ENCODE results near the gene MINDY1.

Gene MINDY1

GRCh38 chr1:151012684-151013471 is 6.2 kb upstream of the MINDY1 start:
- no peak for DNase-seq (ENCODE audit: low read depth in 1 of 2, low spot score in 1 of 2)

GRCh38 chr1:151011154-151011850 is 4.6 kb upstream of the MINDY1 start:
- DNase-seq (ENCODE audit: low read depth in 1 of 2, low spot score in 1 of 2) = no peak

GRCh38 chr1:151010346-151010726 is 3.6 kb upstream of the MINDY1 start:
- no peak for DNase-seq (ENCODE audit: low read depth in 1 of 2, low spot score in 1 of 2)

GRCh38 chr1:151009674-151010345 is 3.1 kb upstream of the MINDY1 start:
- DNase-seq (ENCODE audit: low read depth in 1 of 2, low spot score in 1 of 2) = no peak

GRCh38 chr1:151009206-151009587 is 2.5 kb upstream of the MINDY1 start:
- DNase-seq (ENCODE audit: low read depth in 1 of 2, low spot score in 1 of 2) = no peak

GRCh38 chr1:151008244-151009205 is 1.8 kb upstream of the MINDY1 start, which contains the start of gene PRUNE1:
Gene PRUNE1 (plus strand): TSS chr1:151008449. CDS start chr1:151008633, 184 bp downstream.
- peak; percentile 86 to 91 for DNase-seq (ENCODE audit: low read depth in 1 of 2, low spot score in 1 of 2)

GRCh38 chr1:151007853-151008243 is 1.1 kb upstream of the MINDY1 start:
- DNase-seq (ENCODE audit: low read depth in 1 of 2, low spot score in 1 of 2) = no peak

GRCh38 chr1:151005729-151006319 is 878 bp downstream of the MINDY1 start:
- DNase-seq (ENCODE audit: low read depth in 1 of 2, low spot score in 1 of 2) = no peak

- DNase-seq (ENCODE audit: low read depth in 1 of 2, low spot score in 1 of 2) = no peak
Measured at GRCh38 chr1:151003180-151003579, 3.5 kb downstream of the MINDY1 start.

GRCh38 chr1:151002611-151003010 is 4.1 kb downstream of the MINDY1 start:
- DNase-seq (ENCODE audit: low read depth in 1 of 2, low spot score in 1 of 2) = no peak

GRCh38 chr1:151002051-151002450 is 4.7 kb downstream of the MINDY1 start:
- DNase-seq (ENCODE audit: low read depth in 1 of 2, low spot score in 1 of 2) = no peak

- no peak for DNase-seq (ENCODE audit: low read depth in 1 of 2, low spot score in 1 of 2)
Measured at GRCh38 chr1:151001602-151002001, 5.1 kb downstream of the MINDY1 start.

GRCh38 chr1:151000408-151000807 is 6.3 kb downstream of the MINDY1 start:
- DNase-seq (ENCODE audit: low read depth in 1 of 2, low spot score in 1 of 2) = no peak

- no peak for DNase-seq (ENCODE audit: low read depth in 1 of 2, low spot score in 1 of 2)
Measured at GRCh38 chr1:150999926-151000325, 6.8 kb downstream of the MINDY1 start.

- DNase-seq (ENCODE audit: low read depth in 1 of 2, low spot score in 1 of 2) = peak in 1 of 2 donors; percentile 11
Measured at GRCh38 chr1:150999051-150999674, 7.5 kb downstream of the MINDY1 start.

GRCh38 chr1:150997949-150998348 is 8.8 kb downstream of the MINDY1 start:
- DNase-seq (ENCODE audit: low read depth in 1 of 2, low spot score in 1 of 2) = no peak

- DNase-seq (ENCODE audit: low read depth in 1 of 2, low spot score in 1 of 2) = no peak
Measured at GRCh38 chr1:150997126-150997872, 9.4 kb downstream of the MINDY1 start.

GRCh38 chr1:150995896-150996295 is 10.8 kb downstream of the MINDY1 start:
- DNase-seq (ENCODE audit: low read depth in 1 of 2, low spot score in 1 of 2) = no peak

GRCh38 chr1:150995460-150995859 is 11.2 kb downstream of the MINDY1 start:
- no peak for DNase-seq (ENCODE audit: low read depth in 1 of 2, low spot score in 1 of 2)

All from activated CD4-positive, alpha-beta T cell treated with anti-CD3 and anti-CD28 coated beads, Interleukin-2, amount 50 U/mL, for 24 hours (primary cell).